Kidney (tissue), 14 donors: Measurements from ENCODE around the gene RCAN1. TPM values are rescaled to one million over a fixed set of nuclear protein-coding genes. Genes with fewer than 3 reads are reported as not detected.
A peak's percentile ranks its signal among the peaks of the same experiment; 100 is the strongest.

Experiments used
- DNase-seq, 5 donors: peaks; one replicate each; pipeline ENCODE4 v3.0.0-alpha.2; 2013 to 2020
- FAIRE-seq: peaks from 2 replicates; lab custom pipeline; 2012; peaks lifted over from hg19 to GRCh38; lab: Jason Lieb, UNC
- H3K27ac ChIP-seq, 2 donors: one replicate each; pipeline ENCODE4 v1.7.0; 2013; ENCODE audit warnings: low read depth in 2 of 2, low read length in 2 of 2, inconsistent platforms in 1 of 2
- H3K27me3 ChIP-seq: one replicate; pipeline ENCODE4 v1.7.1; 2013; ENCODE audit warnings: low read length, inconsistent platforms; ENCODE audit not compliant: control insufficient read depth, insufficient read depth
- H3K36me3 ChIP-seq, 3 donors: one replicate each; pipeline versions ENCODE4 v1.7.0 to v1.7.1; 2013; ENCODE audit warnings: low read length in 3 of 3, control low read depth in 1 of 3, inconsistent platforms in 1 of 3; ENCODE audit not compliant: insufficient read depth in 3 of 3, control insufficient read depth in 2 of 3
- H3K4me1 ChIP-seq, 3 donors: one replicate each; pipeline versions ENCODE4 v1.7.0 to v1.7.1; 2013; ENCODE audit warnings: low read length in 3 of 3, inconsistent platforms in 1 of 3, low read depth in 1 of 3; ENCODE audit not compliant: control insufficient read depth in 2 of 3, insufficient read depth in 2 of 3
- H3K4me3 ChIP-seq, 3 donors: one replicate each; pipeline versions ENCODE4 v1.7.0 to v1.8.1; 2013; ENCODE audit warnings: low read length in 3 of 3, control low read depth in 1 of 3, inconsistent platforms in 1 of 3
- H3K9ac ChIP-seq, 3 donors: one replicate each; pipeline versions ENCODE4 v1.7.0 to v1.7.1; 2013; ENCODE audit warnings: low read length in 3 of 3, control low read depth in 1 of 3, inconsistent platforms in 1 of 3
- H3K9me3 ChIP-seq, 3 donors: one replicate each; pipeline versions ENCODE4 v1.7.0 to v1.7.1; 2013; ENCODE audit warnings: low read length in 3 of 3, control low read depth in 1 of 3, inconsistent platforms in 1 of 3; ENCODE audit not compliant: control insufficient read depth in 2 of 3, insufficient read depth in 1 of 3
- intact Hi-C: fragments of 100-400 bp; cut with DNase I; formaldehyde crosslinking; loops from one replicate; pipeline ENCODE4 v1.11.1; 2022
- polyA plus RNA-seq: library from polyadenylated mRNA; stranded (reverse); fragments of 350-450 nt; fragmentation: Illumina TruSeq; extraction: RNeasy Lipid Tissue Mini Kit (QIAGEN cat#74804); gene quantifications from one replicate; pipeline ENCODE4 v1.2.3, GENCODE V29; 2014; ENCODE audit warnings: low read depth, low replicate concordance; ENCODE audit not compliant: insufficient read depth
- total RNA-seq: library from RNA; stranded (reverse); fragmentation: NEBNext Ultra II Directional; extraction: Animal tissue kit (Norgen Biotek cat#: 25700); gene quantifications from one replicate; pipeline ENCODE4 v1.2.1, GENCODE V29; 2021
- TF ChIP-seq, protein P1 (sequence below): IDR thresholded peaks from 3 replicates; pipeline ENCODE4 v1.5.1; 2012; ENCODE audit warnings: mild to moderate bottlenecking, moderate library complexity, borderline replicate concordance; ENCODE audit not compliant: insufficient read depth; ENCODE audit errors: extremely low read depth
- donor health status: control.
- donor health status: control.
- donor health status: control.
- donor health status: control.
- donor health status: control.
- donor health status: DM: yes; HTN: yes; CAD: no.
- donor health status: Normal renal cell carcinoma (clear cell type).

RCAN1 gene
- total and polyA plus RNA-seq, 2 donors from 2014 or later: 31.3 to 55.3 TPM

DNA sequence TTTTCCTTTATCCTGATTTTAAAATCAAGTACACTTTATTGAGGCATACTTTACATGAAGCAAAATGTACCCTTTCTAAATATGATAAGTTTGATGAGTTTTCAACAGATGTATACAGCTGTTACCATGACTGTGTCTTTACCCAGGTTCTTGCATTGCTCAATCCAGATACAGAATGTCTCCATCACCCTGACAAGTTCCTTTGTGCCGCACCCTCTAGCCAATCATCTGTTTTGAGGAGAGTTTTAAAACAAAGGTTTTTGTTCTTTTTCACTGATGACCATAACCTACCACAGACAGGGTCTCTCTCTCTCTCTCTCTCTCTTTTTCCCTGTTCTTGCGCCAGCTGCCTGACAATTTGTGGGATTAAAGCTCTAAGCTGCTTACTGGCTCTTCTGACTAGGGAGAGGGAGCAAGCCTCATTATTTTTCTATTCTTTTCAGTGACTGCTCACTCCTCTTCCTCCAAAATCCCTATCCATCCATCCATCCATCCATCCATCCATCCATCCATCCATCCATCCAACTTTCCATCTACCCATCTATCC is 101.7 kb downstream of the RCAN1 start:
- intact Hi-C loops: no loop called here
- Histone ChIP-seq H3K4me1 (no peaks in the 10 kb centered on the region), H3K36me3 (peaks cover 0 to 9% (median 4%) of the 10 kb centered on the region in 3 donors), H3K27ac (no peak overlapping the region), H3K9me3 (no peaks in the 10 kb centered on the region), H3K27me3 (no peaks in the 10 kb centered on the region), H3K9ac (no peak overlapping the region), H3K4me3 (no peak overlapping the region)
- DNase-seq (no peak), FAIRE-seq (no peak)
- TF ChIP-seq, protein P1, sequence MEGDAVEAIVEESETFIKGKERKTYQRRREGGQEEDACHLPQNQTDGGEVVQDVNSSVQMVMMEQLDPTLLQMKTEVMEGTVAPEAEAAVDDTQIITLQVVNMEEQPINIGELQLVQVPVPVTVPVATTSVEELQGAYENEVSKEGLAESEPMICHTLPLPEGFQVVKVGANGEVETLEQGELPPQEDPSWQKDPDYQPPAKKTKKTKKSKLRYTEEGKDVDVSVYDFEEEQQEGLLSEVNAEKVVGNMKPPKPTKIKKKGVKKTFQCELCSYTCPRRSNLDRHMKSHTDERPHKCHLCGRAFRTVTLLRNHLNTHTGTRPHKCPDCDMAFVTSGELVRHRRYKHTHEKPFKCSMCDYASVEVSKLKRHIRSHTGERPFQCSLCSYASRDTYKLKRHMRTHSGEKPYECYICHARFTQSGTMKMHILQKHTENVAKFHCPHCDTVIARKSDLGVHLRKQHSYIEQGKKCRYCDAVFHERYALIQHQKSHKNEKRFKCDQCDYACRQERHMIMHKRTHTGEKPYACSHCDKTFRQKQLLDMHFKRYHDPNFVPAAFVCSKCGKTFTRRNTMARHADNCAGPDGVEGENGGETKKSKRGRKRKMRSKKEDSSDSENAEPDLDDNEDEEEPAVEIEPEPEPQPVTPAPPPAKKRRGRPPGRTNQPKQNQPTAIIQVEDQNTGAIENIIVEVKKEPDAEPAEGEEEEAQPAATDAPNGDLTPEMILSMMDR: no peak

DNA sequence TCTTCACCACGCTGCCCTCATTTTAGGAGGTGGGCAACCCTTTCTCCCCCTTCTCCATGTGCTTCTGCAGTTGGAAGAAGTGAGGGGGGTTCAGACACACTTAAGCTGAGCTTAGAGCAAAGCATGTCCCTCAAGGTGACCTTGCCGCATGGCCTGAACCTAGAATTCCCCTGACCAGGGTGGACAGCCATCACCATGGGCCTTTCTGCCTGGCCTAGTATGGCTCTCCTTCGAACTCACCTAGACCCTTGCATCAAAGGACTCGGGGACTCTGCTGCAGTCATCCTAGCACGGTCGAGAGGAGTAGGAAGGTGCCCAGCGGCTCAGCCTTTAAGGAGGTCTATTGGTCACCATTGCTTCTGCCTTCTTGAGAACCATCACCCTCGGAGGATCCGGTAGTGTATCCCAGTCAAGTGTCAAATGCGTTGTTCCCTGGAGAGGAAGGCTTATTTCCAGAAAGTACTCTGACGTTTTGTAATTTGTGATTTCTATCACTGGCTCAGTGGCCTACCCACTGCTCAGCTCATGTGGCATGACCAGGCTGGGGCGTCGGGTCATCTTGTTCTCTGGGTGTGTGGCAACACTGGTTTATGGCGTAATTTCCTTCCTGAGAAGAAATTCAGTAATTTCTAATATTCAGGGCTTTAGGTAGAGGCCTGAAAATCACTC is 103.0 kb downstream of the RCAN1 start, which contains the start of gene KCNE1:
Gene KCNE1 (minus strand): TSS at position 424 of the 669 bp plus-strand sequence. CDS start 62,576 bp downstream, outside the sequence.
- Histone ChIP-seq H3K4me1 (no peaks in the 10 kb centered on the region), H3K9me3 (no peaks in the 10 kb centered on the region), H3K27ac (peak within 1 kb of the TSS; percentile 0 to 25), H3K27me3 (no peaks in the 10 kb centered on the region), H3K9ac (no peak within 1 kb of the TSS), H3K4me3 (no peak within 1 kb of the TSS), H3K36me3 (peaks cover 0 to 6% (median 3%) of the 10 kb centered on the region in 3 donors)
- TF ChIP-seq, protein P1: no peak
- intact Hi-C loops: no loop called here
- no peak for FAIRE-seq
- no peak for DNase-seq

DNA sequence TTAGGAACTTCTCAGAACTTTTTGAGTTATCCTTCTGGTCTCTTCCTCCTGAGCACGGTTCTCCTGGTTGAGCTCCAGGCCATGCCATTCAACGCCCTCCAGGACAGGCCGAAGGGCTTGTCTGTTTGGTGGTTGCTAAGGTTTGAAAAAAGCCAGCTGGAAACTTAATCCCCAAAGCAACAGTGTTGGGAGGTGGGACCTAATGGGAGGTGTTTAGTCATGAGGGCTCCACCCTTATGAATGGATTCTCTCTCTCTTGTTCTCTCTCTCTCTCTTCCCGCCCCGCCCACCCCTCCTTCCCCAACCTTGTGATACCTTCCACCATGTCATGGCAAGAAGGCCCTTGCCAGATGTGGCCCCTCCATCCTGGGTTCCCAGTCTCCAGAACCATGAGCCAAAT is 103.7 kb downstream of the RCAN1 start:
- Histone ChIP-seq H3K9ac (no peak overlapping the region), H3K27ac (peak overlapping the region in 1 of 2 donors; percentile 25), H3K4me3 (no peak overlapping the region), H3K36me3 (no peaks in the 10 kb centered on the region), H3K27me3 (no peaks in the 10 kb centered on the region), H3K9me3 (no peaks in the 10 kb centered on the region), H3K4me1 (no peaks in the 10 kb centered on the region)
- FAIRE-seq (no peak), DNase-seq (no peak)
- intact Hi-C loops: no loop called here
- TF ChIP-seq, protein P1: no peak
